HG02571 (cell line): ENCODE measurements around the gene ATXN7L1.

Experiments used
- ATAC-seq: cut with Tn5 transposase; IDR thresholded peaks from one replicate; pipeline ENCODE4 v1.9.1; 2021; ENCODE audit warnings: mild to moderate bottlenecking, moderate library complexity; ENCODE audit not compliant: unreplicated experiment

The ATXN7L1 gene

GRCh38 chr7:105830405-105831301 lies 45.7 kb downstream of the ATXN7L1 start:
- no peak for ATAC-seq

GRCh38 chr7:105829681-105830322 lies 46.6 kb downstream of the ATXN7L1 start:
- ATAC-seq, result no peak

- ATAC-seq, result no peak
These were observed 48.3 kb downstream of the ATXN7L1 start for GRCh38 chr7:105828141-105828540.

- ATAC-seq, result no peak
These were observed 49.1 kb downstream of the ATXN7L1 start for GRCh38 chr7:105827151-105827875.

GRCh38 chr7:105826143-105826542 lies 50.3 kb downstream of the ATXN7L1 start:
- no peak for ATAC-seq

- ATAC-seq, result no peak
These were observed 51.0 kb downstream of the ATXN7L1 start for GRCh38 chr7:105825371-105825770.

GRCh38 chr7:105822806-105823205 lies 53.6 kb downstream of the ATXN7L1 start:
- no peak for ATAC-seq

GRCh38 chr7:105821527-105821926 lies 54.9 kb downstream of the ATXN7L1 start:
- ATAC-seq, result no peak

- no peak for ATAC-seq
These were observed 55.9 kb downstream of the ATXN7L1 start for GRCh38 chr7:105820363-105821066.

- ATAC-seq, result no peak
These were observed 56.8 kb downstream of the ATXN7L1 start for GRCh38 chr7:105819559-105819958.

GRCh38 chr7:105816954-105817615 lies 59.3 kb downstream of the ATXN7L1 start:
- no peak for ATAC-seq

- ATAC-seq, result no peak
These were observed 60.0 kb downstream of the ATXN7L1 start for GRCh38 chr7:105816266-105816843.

GRCh38 chr7:105815576-105815975 lies 60.8 kb downstream of the ATXN7L1 start:
- no peak for ATAC-seq

GRCh38 chr7:105814481-105814880 lies 61.9 kb downstream of the ATXN7L1 start:
- no peak for ATAC-seq

- ATAC-seq, result no peak
These were observed 65.1 kb downstream of the ATXN7L1 start for GRCh38 chr7:105811189-105811847.

- ATAC-seq, result no peak
These were observed 65.8 kb downstream of the ATXN7L1 start for GRCh38 chr7:105810556-105810955.

- peak; percentile 98 for ATAC-seq
These were observed 67.5 kb downstream of the ATXN7L1 start for GRCh38 chr7:105808703-105809590.

- ATAC-seq, result no peak
These were observed 68.2 kb downstream of the ATXN7L1 start for GRCh38 chr7:105808209-105808608.

GRCh38 chr7:105807448-105807762 lies 69.0 kb downstream of the ATXN7L1 start:
- no peak for ATAC-seq
